ENCODE results near the gene MYRIP.
"Not testable (repeated sequence)": the region's sequence is repeated elsewhere in the genome, so short reads cannot be mapped to it uniquely, and the experiment has no call there.

MYRIP gene

GRCh38 chr3:40243056-40243455 lies 433.6 kb downstream of the MYRIP start:
- DNase-seq: no peak

- no peak for DNase-seq
Observed at GRCh38 chr3:40247714-40248454, 438.5 kb downstream of the MYRIP start.

GRCh38 chr3:40248591-40248990 lies 439.2 kb downstream of the MYRIP start:
- DNase-seq: no peak

- DNase-seq: no peak
Observed at GRCh38 chr3:40249168-40249567, 439.8 kb downstream of the MYRIP start.

- DNase-seq: no peak
Observed at GRCh38 chr3:40254491-40254890, 445.1 kb downstream of the MYRIP start.

GRCh38 chr3:40254891-40255290 lies 445.5 kb downstream of the MYRIP start:
- no peak for DNase-seq

GRCh38 chr3:40255532-40255931 lies 446.1 kb downstream of the MYRIP start:
- no peak for DNase-seq

GRCh38 chr3:40258064-40258463 lies 448.7 kb downstream of the MYRIP start:
- DNase-seq: no peak

GRCh38 chr3:40258555-40258954 lies 449.1 kb downstream of the MYRIP start:
- DNase-seq: no peak

- DNase-seq: no peak
Observed at GRCh38 chr3:40262331-40262730, 452.9 kb downstream of the MYRIP start.

GRCh38 chr3:40264451-40264850 lies 455.0 kb downstream of the MYRIP start:
- no peak for DNase-seq

GRCh38 chr3:40265181-40265580 lies 455.8 kb downstream of the MYRIP start:
- DNase-seq: no peak

GRCh38 chr3:40267937-40268724 lies 458.7 kb downstream of the MYRIP start:
- DNase-seq: no peak

- no peak for DNase-seq
Observed at GRCh38 chr3:40268802-40269524, 459.6 kb downstream of the MYRIP start.

GRCh38 chr3:40278791-40279190 lies 469.4 kb downstream of the MYRIP start:
- no peak for DNase-seq

GRCh38 chr3:40281995-40282394 lies 472.6 kb downstream of the MYRIP start:
- no peak for DNase-seq

GRCh38 chr3:40283057-40283456 lies 473.6 kb downstream of the MYRIP start:
- not testable (repeated sequence) for DNase-seq

- no peak for DNase-seq
Observed at GRCh38 chr3:40287248-40287647, 477.8 kb downstream of the MYRIP start.

GRCh38 chr3:40290396-40290795 lies 481.0 kb downstream of the MYRIP start:
- DNase-seq: no peak

GRCh38 chr3:40291471-40291870 lies 482.1 kb downstream of the MYRIP start:
- DNase-seq: no peak

- DNase-seq: no peak
Observed at GRCh38 chr3:40292637-40293349, 483.4 kb downstream of the MYRIP start.

GRCh38 chr3:40294434-40294833 lies 485.0 kb downstream of the MYRIP start:
- no peak for DNase-seq

GRCh38 chr3:40298075-40298474 lies 488.7 kb downstream of the MYRIP start:
- no peak for DNase-seq

All from stimulated activated naive CD4-positive, alpha-beta T cell (primary cell).